DND-41 (cell line): ENCODE data around the gene CADM2.

Experiments used
- ATAC-seq: fragments of 200-7000 bp; cut with Tn5 transposase; 3 replicates; pipeline ENCODE4 v1.9.1; 2021; ENCODE audit warnings: low read depth; ENCODE audit not compliant: insufficient read depth
- DNase-seq: peaks from one replicate; pipeline ENCODE4 v3.0.0-alpha.2; 2020
- H2AFZ ChIP-seq: 2 replicates; pipeline ENCODE4 v1.6.0; 2012; ENCODE audit warnings: low read depth, low read length
- H3K27ac ChIP-seq: 2 replicates; pipeline ENCODE4 v1.5.1; 2012; ENCODE audit warnings: low read length, inconsistent platforms
- H3K27me3 ChIP-seq: fragments of 200-600 bp; sonication (generic); 2 replicates; pipeline ENCODE4 v1.6.0; 2012; ENCODE audit warnings: low read length, mild to moderate bottlenecking, inconsistent platforms; ENCODE audit not compliant: insufficient read depth, poor library complexity
- H3K36me3 ChIP-seq: 2 replicates; pipeline ENCODE4 v1.5.1; 2012; ENCODE audit warnings: low read length, inconsistent platforms; ENCODE audit not compliant: insufficient read depth
- H3K4me1 ChIP-seq: 2 replicates; pipeline ENCODE4 v1.5.1; 2012; ENCODE audit warnings: mild to moderate bottlenecking, low read length; ENCODE audit not compliant: insufficient read depth
- H3K4me2 ChIP-seq: 2 replicates; pipeline ENCODE4 v1.6.0; 2012; ENCODE audit warnings: mild to moderate bottlenecking, moderate library complexity, low read length, inconsistent platforms; ENCODE audit not compliant: insufficient read depth
- H3K4me3 ChIP-seq, 2 experiments: fragments of 200-600 bp in 1 of 2; shearing (Covaris generic) in 1 of 2; 2 replicates each; pipeline ENCODE4 v1.5.1; 2012 to 2016; ENCODE audit warnings: inconsistent platforms in 2 of 2, low read length in 2 of 2, mild to moderate bottlenecking in 2 of 2, low read depth in 1 of 2, moderate library complexity in 1 of 2
- H3K79me2 ChIP-seq: 2 replicates; pipeline ENCODE4 v1.6.0; 2012; ENCODE audit warnings: low read length, inconsistent platforms; ENCODE audit not compliant: insufficient read depth
- H3K9ac ChIP-seq: 2 replicates; pipeline ENCODE4 v1.6.0; 2012; ENCODE audit warnings: low read depth, mild to moderate bottlenecking, inconsistent platforms, low read length, moderate library complexity
- H3K9me3 ChIP-seq: 2 replicates; pipeline ENCODE4 v1.5.1; 2012; ENCODE audit warnings: low read length, moderate library complexity, mild to moderate bottlenecking, inconsistent platforms; ENCODE audit not compliant: insufficient read depth, severe bottlenecking
- H4K20me1 ChIP-seq: 2 replicates; pipeline ENCODE4 v1.6.0; 2012; ENCODE audit warnings: low read length; ENCODE audit not compliant: insufficient read depth
- CTCF ChIP-seq: IDR thresholded peaks from 2 replicates; pipeline ENCODE4 v1.5.1; 2012; ENCODE audit warnings: borderline replicate concordance, low read length, moderate library complexity, mild to moderate bottlenecking; ENCODE audit not compliant: poor library complexity, severe bottlenecking; ENCODE audit errors: extremely low read depth
- EZH2 ChIP-seq: IDR thresholded peaks from 3 replicates; pipeline ENCODE4 v1.6.1; 2012; ENCODE audit warnings: borderline replicate concordance, low read depth, mild to moderate bottlenecking, moderate library complexity, low read length, inconsistent platforms; ENCODE audit not compliant: severe bottlenecking

Gene CADM2

GRCh38 chr3:85576091-85576690 lies 617.4 kb downstream of the CADM2 start:
- TF ChIP-seq CTCF (peak; percentile 89), EZH2 (no peak)
- Histone ChIP-seq H3K4me3 (no peak overlapping the region), H3K79me2 (no peaks in the 10 kb centered on the region), H3K27me3 (no peaks in the 10 kb centered on the region), H3K4me2 (no peak overlapping the region), H3K36me3 (no peaks in the 10 kb centered on the region), H3K9me3 (no peaks in the 10 kb centered on the region), H4K20me1 (no peaks in the 10 kb centered on the region), H3K27ac (no peak overlapping the region), H3K4me1 (no peaks in the 10 kb centered on the region), H3K9ac (no peak overlapping the region), H2AFZ (no peak overlapping the region)
- DNase-seq (peak; percentile 56), ATAC-seq (peak; percentile 58; the same call in 2 of the 3 replicates)

GRCh38 chr3:85576697-85577200 lies 618.0 kb downstream of the CADM2 start:
- no peak for DNase-seq
- no peak for TF ChIP-seq CTCF
- TF ChIP-seq EZH2 = no peak

GRCh38 chr3:85584779-85585356 lies 626.1 kb downstream of the CADM2 start:
- Histone ChIP-seq H3K4me2 (no peak overlapping the region), H3K4me3 (no peak overlapping the region), H2AFZ (no peak overlapping the region), H3K9me3 (no peaks in the 10 kb centered on the region), H3K4me1 (no peaks in the 10 kb centered on the region), H3K9ac (no peak overlapping the region), H3K79me2 (no peaks in the 10 kb centered on the region), H3K36me3 (no peaks in the 10 kb centered on the region), H4K20me1 (no peaks in the 10 kb centered on the region), H3K27me3 (no peaks in the 10 kb centered on the region), H3K27ac (no peak overlapping the region)
- ATAC-seq (no peak), DNase-seq (no peak)
- TF ChIP-seq CTCF (no peak), EZH2 (no peak)

More at GRCh38 chr3:85576697-85577200, 618.0 kb downstream of the CADM2 start:
- Histone ChIP-seq H3K27me3 (no peaks in the 10 kb centered on the region), H3K9me3 (no peaks in the 10 kb centered on the region), H3K36me3 (no peaks in the 10 kb centered on the region), H4K20me1 (no peaks in the 10 kb centered on the region), H3K9ac (no peak overlapping the region), H3K79me2 (no peaks in the 10 kb centered on the region), H3K4me2 (no peak overlapping the region), H3K4me1 (no peaks in the 10 kb centered on the region), H3K27ac (no peak overlapping the region), H2AFZ (no peak overlapping the region), H3K4me3 (no peak overlapping the region)
- ATAC-seq = no peak
